ENCODE data around the gene ADAMTS14.

The ADAMTS14 gene, protein sequence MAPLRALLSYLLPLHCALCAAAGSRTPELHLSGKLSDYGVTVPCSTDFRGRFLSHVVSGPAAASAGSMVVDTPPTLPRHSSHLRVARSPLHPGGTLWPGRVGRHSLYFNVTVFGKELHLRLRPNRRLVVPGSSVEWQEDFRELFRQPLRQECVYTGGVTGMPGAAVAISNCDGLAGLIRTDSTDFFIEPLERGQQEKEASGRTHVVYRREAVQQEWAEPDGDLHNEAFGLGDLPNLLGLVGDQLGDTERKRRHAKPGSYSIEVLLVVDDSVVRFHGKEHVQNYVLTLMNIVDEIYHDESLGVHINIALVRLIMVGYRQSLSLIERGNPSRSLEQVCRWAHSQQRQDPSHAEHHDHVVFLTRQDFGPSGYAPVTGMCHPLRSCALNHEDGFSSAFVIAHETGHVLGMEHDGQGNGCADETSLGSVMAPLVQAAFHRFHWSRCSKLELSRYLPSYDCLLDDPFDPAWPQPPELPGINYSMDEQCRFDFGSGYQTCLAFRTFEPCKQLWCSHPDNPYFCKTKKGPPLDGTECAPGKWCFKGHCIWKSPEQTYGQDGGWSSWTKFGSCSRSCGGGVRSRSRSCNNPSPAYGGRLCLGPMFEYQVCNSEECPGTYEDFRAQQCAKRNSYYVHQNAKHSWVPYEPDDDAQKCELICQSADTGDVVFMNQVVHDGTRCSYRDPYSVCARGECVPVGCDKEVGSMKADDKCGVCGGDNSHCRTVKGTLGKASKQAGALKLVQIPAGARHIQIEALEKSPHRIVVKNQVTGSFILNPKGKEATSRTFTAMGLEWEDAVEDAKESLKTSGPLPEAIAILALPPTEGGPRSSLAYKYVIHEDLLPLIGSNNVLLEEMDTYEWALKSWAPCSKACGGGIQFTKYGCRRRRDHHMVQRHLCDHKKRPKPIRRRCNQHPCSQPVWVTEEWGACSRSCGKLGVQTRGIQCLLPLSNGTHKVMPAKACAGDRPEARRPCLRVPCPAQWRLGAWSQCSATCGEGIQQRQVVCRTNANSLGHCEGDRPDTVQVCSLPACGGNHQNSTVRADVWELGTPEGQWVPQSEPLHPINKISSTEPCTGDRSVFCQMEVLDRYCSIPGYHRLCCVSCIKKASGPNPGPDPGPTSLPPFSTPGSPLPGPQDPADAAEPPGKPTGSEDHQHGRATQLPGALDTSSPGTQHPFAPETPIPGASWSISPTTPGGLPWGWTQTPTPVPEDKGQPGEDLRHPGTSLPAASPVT

DNA sequence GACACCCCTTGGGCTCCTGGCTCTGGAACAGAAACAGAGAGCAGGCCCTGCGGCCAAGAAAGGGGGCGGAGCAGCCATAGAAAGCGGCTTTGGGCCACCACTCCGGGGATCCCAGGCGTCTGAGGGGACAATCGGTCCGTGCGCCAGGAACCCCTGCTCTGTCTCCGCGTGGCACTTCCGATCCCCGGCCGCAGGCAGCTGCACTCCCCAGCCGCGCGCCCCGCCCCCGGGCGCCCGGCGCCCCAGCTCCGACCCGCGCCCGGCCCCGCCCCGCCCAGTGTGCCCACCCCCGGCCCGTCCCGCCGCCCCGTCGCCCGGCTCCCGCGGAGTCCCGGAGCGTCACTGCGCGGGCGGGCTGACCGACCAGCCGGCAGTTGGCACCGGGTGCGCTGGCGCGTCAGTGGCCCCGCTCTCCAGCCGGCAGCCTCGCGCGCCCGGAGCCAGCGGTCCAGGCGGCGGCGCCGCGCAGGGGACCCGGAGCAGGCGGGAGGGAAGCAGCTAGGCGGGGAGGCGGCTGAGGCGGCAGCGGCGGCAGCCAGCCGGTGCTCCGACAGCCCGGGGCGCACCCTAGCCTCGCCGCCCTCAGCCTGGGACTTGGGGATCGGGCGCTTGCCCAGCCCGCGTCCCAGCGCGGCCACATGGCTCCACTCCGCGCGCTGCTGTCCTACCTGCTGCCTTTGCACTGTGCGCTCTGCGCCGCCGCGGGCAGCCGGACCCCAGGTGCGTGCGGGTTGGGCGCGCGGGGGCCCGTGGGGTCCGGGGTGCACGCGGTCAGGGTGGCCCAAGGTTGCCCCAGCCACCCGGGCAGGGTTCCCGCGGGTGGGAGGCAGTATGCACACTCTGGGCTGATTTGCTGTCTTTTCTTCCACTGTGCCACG is at the start of gene ADAMTS14:
Gene ADAMTS14 (plus strand): TSS at position 342 of the 878 bp plus-strand sequence. CDS start 297 bp downstream, at position 639.
- peak; percentile 76 for DNase-seq (ENCODE audit: low read depth)
- H3K4me3 ChIP-seq (ENCODE audit: low read depth, low read length): peak within 1 kb of the TSS; percentile 52
- TF ChIP-seq POLR2A (IDR thresholded peaks at IDR 0.05; ENCODE audit: extremely low read depth, insufficient read length): peak; percentile 10
- TF ChIP-seq, protein P1, sequence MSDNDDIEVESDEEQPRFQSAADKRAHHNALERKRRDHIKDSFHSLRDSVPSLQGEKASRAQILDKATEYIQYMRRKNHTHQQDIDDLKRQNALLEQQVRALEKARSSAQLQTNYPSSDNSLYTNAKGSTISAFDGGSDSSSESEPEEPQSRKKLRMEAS (IDR thresholded peaks at IDR 0.05; ENCODE audit: low read depth, low read length): peak; percentile 53
- TF ChIP-seq, protein P2, sequence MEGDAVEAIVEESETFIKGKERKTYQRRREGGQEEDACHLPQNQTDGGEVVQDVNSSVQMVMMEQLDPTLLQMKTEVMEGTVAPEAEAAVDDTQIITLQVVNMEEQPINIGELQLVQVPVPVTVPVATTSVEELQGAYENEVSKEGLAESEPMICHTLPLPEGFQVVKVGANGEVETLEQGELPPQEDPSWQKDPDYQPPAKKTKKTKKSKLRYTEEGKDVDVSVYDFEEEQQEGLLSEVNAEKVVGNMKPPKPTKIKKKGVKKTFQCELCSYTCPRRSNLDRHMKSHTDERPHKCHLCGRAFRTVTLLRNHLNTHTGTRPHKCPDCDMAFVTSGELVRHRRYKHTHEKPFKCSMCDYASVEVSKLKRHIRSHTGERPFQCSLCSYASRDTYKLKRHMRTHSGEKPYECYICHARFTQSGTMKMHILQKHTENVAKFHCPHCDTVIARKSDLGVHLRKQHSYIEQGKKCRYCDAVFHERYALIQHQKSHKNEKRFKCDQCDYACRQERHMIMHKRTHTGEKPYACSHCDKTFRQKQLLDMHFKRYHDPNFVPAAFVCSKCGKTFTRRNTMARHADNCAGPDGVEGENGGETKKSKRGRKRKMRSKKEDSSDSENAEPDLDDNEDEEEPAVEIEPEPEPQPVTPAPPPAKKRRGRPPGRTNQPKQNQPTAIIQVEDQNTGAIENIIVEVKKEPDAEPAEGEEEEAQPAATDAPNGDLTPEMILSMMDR (IDR thresholded peaks at IDR 0.05; ENCODE audit: low read depth, low read length): no peak
- peak; percentile 65; the same call in 1 of the 2 replicates for TF ChIP-seq MYC (IDR thresholded peaks at IDR 0.05; ENCODE audit: low read depth, low read length)

DNA sequence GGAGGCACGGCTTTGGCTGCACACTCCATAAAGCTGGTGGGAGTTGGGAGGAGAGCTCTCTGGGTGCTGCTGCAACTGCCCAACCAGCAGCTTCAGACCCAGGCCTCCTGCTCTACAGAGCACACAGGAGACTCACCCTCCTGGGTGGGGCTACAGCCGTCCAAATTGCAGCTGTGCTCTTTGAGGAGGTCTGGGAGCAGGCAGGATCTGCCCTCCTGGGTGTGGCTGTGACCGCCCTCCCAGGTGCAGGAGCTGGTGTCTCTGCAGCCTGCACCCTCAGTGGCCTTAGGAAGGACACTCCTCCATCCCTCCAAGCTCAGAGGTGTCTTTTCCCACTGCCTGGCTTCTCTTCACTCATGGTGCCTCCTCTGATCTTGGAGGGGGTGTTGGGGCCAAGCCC is 49.8 kb upstream of the ADAMTS14 start:
- TF ChIP-seq MYC (IDR thresholded peaks at IDR 0.05; ENCODE audit: low read depth, low read length) (no peak), POLR2A (IDR thresholded peaks at IDR 0.05; ENCODE audit: extremely low read depth, insufficient read length) (no peak)
- TF ChIP-seq, protein P2 (IDR thresholded peaks at IDR 0.05; ENCODE audit: low read depth, low read length): no peak
- TF ChIP-seq, protein P1 (IDR thresholded peaks at IDR 0.05; ENCODE audit: low read depth, low read length): no peak
- no peak for DNase-seq (ENCODE audit: low read depth)
- no peak overlapping the region for H3K4me3 ChIP-seq (ENCODE audit: low read depth, low read length)

DNA sequence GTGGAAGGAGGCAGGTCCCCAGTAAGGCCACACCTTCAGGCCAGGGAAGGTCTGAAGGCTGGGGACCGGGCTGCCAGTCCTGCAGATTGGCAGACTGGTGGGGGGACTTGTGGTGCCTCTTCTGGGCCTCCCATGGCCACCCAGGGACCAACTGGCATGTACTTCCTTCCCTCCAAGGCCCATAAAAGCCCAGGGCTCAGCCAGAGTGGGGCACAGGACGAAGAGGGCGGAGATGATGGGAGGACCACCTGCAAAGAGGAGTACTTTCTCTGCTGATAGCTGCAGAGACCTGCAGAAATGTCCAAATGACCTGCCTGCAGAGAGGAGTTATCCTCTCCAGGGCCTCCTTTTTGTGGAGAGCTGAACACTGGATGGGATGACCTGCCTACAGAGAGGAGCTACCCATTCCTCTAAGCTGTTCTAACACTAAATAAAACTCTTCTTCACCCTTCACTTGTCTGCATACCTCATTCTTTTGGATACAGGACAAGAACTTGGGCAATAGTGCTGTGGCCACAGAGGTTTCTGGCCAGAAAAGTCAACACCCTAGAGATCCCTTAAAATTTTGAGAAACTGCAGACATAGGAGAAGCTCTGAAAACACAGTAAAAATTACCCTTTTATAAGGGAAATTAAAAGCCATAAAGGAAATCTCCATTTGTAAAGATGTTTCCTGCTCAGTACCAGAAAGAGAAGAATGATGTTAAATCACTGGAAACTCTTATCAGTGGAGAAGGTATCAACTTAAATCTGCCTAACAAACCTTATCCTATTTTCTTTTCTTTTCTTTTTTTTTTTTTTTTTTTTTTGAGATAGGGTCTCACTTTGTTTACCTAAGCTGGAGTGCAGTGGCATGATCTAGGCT is 49.1 kb upstream of the ADAMTS14 start:
- TF ChIP-seq POLR2A (IDR thresholded peaks at IDR 0.05; ENCODE audit: extremely low read depth, insufficient read length) (no peak), MYC (IDR thresholded peaks at IDR 0.05; ENCODE audit: low read depth, low read length) (no peak)
- TF ChIP-seq, protein P1 (IDR thresholded peaks at IDR 0.05; ENCODE audit: low read depth, low read length): no peak
- TF ChIP-seq, protein P2 (IDR thresholded peaks at IDR 0.05; ENCODE audit: low read depth, low read length): no peak
- no peak overlapping the region for H3K4me3 ChIP-seq (ENCODE audit: low read depth, low read length)
- no peak for DNase-seq (ENCODE audit: low read depth)

DNA sequence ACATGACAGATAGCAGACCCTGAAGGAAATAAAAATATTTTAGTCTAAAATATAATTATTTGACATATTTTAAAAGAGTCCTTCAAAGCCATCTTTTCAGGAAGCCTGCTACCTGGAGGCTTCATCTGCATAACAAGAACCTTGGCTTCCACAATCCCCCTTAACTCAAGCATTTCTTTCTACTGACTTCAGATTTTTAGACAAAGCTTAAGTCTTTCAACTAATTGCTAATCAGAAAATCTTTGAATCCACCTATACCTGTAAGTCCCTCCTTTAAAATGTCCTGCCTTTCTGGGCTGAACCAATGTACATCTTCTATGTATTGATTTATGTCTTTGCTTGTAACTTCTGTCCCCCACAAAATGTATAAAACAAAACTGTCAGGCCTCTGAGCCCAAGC is 46.2 kb upstream of the ADAMTS14 start:
- DNase-seq (ENCODE audit: low read depth): no peak
- no peak overlapping the region for H3K4me3 ChIP-seq (ENCODE audit: low read depth, low read length)
- TF ChIP-seq, protein P2 (IDR thresholded peaks at IDR 0.05; ENCODE audit: low read depth, low read length): no peak
- TF ChIP-seq MYC (IDR thresholded peaks at IDR 0.05; ENCODE audit: low read depth, low read length) (no peak), POLR2A (IDR thresholded peaks at IDR 0.05; ENCODE audit: extremely low read depth, insufficient read length) (no peak)
- TF ChIP-seq, protein P1 (IDR thresholded peaks at IDR 0.05; ENCODE audit: low read depth, low read length): no peak

Measured in NB4 (cell line).